Measurements from ENCODE around the gene CD300LF. TPM values are rescaled to one million over a fixed set of nuclear protein-coding genes. Genes with fewer than 3 reads are reported as not detected.

CD300LF gene
- polyA plus RNA-seq, 4 donors = 0.23 to 0.38 (median 0.30) TPM

DNA sequence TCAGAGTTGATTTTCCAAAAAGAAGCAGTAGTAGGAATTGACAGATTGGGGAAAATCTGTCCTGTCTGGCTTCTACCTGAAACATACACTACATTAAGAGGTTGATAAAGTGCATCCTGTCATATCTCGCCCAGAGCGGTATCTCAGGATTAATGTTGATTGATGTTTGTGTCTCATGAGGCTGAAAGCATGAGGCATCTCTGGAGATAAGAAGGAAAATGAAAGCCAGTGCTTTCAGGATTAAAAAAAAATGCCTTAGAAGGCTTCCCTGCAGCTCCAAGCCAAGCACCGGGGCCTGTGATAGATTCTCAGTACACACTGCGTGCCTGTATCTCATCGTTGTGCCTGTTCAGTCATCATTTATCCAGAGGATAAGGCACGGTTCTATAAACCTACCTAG, 62.8 kb downstream of the CD300LF start:
- no peak for DNase-seq (ENCODE audit: low read depth in 4 of 4, low spot score in 3 of 4)

DNA sequence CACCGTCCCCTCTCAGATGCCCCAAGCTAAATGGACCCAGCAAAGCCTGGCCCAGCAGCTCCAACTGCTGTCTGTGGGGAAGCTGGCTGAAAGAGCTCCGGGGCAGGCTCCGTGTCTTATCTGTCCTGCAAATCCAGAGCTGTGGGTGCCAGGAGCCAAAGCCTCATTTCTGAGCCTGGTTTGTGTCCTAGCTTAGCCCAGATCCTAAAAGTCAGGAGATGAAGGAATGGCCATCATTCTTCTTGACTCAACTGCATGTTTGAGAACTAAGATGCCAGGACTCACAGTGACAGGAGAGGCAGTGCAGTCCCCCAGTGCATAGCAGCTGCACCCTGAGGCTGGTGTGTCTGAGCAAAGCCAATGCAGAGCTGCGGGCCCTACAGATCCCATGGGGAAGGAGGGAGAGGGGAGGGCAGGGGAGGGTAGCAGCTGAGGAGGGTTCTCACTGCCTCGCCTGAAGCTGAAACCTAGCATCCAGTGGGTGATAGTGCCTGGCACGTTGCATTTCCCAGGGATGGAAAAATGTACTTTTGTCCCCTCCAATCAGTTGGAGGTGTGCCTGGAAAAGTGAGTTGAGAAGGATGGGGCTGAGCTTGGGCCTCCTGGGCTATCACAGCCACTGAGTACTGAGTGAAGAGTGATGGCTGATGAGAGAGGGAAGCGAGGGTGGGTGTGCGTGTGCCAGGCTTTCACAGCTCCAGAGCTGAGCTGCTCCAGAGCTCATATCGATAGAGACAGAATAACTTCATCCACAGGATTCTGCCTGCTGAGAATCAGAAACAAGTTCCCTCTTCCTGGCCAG, 64.7 kb downstream of the CD300LF start:
- no peak for DNase-seq (ENCODE audit: low read depth in 4 of 4, low spot score in 3 of 4)

DNA sequence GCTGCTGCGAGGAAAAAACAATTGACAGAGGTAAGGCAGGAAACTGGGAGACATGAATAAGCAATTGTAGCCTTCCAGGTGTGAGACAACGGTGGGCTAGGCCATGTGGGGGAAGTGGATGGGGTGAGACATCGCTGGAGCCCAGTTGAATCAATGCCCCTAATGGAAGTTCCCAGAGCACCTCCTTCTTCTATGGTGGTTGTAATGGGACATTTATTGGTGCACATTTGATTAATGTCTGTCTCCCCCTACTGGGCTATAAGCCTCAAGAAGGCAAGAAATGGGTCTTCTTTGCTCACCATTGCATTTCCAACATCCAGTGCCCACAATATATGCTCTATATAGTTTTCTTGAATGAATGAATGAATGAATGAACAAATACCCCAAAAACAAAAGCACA, 66.5 kb downstream of the CD300LF start:
- DNase-seq (ENCODE audit: low read depth in 4 of 4, low spot score in 3 of 4) = no peak

DNA sequence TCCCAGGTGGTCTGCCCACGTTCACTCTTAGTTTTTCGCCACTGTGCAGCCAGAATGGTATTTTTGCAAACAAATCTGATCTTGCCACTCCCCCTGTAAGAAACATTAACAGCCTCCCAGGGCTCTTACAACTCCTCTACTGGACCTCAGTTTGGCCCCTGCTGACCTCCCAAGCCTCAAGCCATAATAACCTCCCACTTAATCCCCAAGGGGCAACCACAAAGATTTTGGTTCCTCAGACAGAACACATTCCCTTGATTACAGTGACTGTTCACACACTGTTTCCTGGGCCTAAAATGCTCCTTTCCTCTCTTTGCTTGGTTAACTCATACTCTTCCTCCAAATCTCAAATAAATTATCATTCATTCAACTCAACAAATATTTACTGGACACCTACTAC, 67.7 kb downstream of the CD300LF start:
- DNase-seq (ENCODE audit: low read depth in 4 of 4, low spot score in 3 of 4) = no peak

DNA sequence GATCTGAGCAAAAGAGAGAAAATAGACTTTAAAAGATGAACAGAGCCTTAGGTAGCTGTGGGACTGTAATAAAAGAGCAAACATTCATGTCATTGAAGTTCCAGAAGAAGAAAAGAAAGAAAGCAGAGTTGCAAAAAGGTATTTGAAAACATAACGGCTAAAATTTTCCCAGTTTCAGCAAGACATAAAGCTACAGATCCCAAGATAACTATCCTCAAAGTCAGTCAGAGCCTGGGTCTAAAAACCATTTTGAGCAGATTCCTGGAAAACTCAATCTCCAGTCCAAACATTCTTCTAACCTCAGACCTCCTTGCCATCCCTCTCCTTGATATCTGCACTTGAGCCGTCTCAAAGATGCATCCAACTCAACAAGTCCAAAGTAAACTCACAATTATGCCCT, 68.3 kb downstream of the CD300LF start:
- no peak for DNase-seq (ENCODE audit: low read depth in 4 of 4, low spot score in 3 of 4)

Other genes starting within 250 kb of the CD300LF start
- gene CD300A, start 246.3 kb downstream of the CD300LF start, polyA plus RNA-seq (ENCODE audit: insufficient read length in 4 of 4) = 1 to 10 TPM; 1.5 to 3.1 (median 1.7) TPM
- under 1 TPM; 0.15 to 0.27 (median 0.20) TPM for gene CD300LB, start 181.4 kb downstream of the CD300LF start, polyA plus RNA-seq (ENCODE audit: insufficient read length in 4 of 4)
- gene CD300C, start 166.8 kb downstream of the CD300LF start, polyA plus RNA-seq (ENCODE audit: insufficient read length in 4 of 4) = under 1 TPM; 0.26 to 0.61 (median 0.42) TPM
- under 1 TPM in 1 of 4 donors, not detected in 3; 0.34 TPM for gene CD300H, start 145.4 kb downstream of the CD300LF start, polyA plus RNA-seq (ENCODE audit: insufficient read length in 4 of 4)
- gene CD300LD, start 120.6 kb downstream of the CD300LF start, polyA plus RNA-seq (ENCODE audit: insufficient read length in 4 of 4) = not detected
- gene CD300E, start 89.2 kb downstream of the CD300LF start, polyA plus RNA-seq (ENCODE audit: insufficient read length in 4 of 4) = under 1 TPM; 0.09 to 0.48 (median 0.25) TPM
- 1 to 10 TPM; 1.7 to 5.6 (median 4.3) TPM for gene RAB37, start 24.3 kb upstream of the CD300LF start, polyA plus RNA-seq (ENCODE audit: insufficient read length in 4 of 4)
- gene NHERF1, start 35.7 kb upstream of the CD300LF start, polyA plus RNA-seq (ENCODE audit: insufficient read length in 4 of 4) = 100 to 1,000 TPM in 3 of 4 donors, 10 to 100 TPM in 1; 22.4 to 179 (median 151) TPM
- 10 to 100 TPM; 40.1 to 57.4 (median 44.6) TPM for gene NAT9, start 63.4 kb upstream of the CD300LF start, polyA plus RNA-seq (ENCODE audit: insufficient read length in 4 of 4)
- under 1 TPM; 0.13 to 0.74 (median 0.27) TPM for gene GRIN2C, start 147.0 kb upstream of the CD300LF start, polyA plus RNA-seq (ENCODE audit: insufficient read length in 4 of 4)
- gene FDXR, start 160.1 kb upstream of the CD300LF start, polyA plus RNA-seq (ENCODE audit: insufficient read length in 4 of 4) = 10 to 100 TPM in 1 of 4 donors, 1 to 10 TPM in 3; 4.3 to 11.3 (median 6.1) TPM
- under 1 TPM in 2 of 4 donors, not detected in 2; 0.36 to 0.49 TPM for gene FADS6, start 180.7 kb upstream of the CD300LF start, polyA plus RNA-seq (ENCODE audit: insufficient read length in 4 of 4)
- gene USH1G, start 210.3 kb upstream of the CD300LF start, polyA plus RNA-seq (ENCODE audit: insufficient read length in 4 of 4) = under 1 TPM; 0.48 to 0.82 (median 0.60) TPM
- gene OTOP2, start 211.3 kb upstream of the CD300LF start, polyA plus RNA-seq (ENCODE audit: insufficient read length in 4 of 4) = under 1 TPM in 1 of 4 donors, not detected in 3; 0.08 TPM
- not detected for gene OTOP3, start 223.0 kb upstream of the CD300LF start, polyA plus RNA-seq (ENCODE audit: insufficient read length in 4 of 4)